Stimulated activated naive B cell treated with anti-CD40 and anti-IgM and Interleukin-4, amounts not matched to agents 10 μg/mL and 1 μg/mL and 100 μg/mL, for 72 hours (primary cell): ENCODE measurements around the gene HUWE1.
A peak's percentile ranks its signal among the peaks of the same experiment; 100 is the strongest.
"Not testable (repeated sequence)": the region's sequence is repeated elsewhere in the genome, so short reads cannot be mapped to it uniquely, and the experiment has no call there.

Experiments
- ATAC-seq, 2 donors: fragments of 150-1000 bp; cut with Tn5 transposase; replicated peaks; 2 replicates each; pipeline ENCODE4 v1.10.0; 2021; ENCODE audit warnings: moderate library complexity in 1 of 2
- DNase-seq: peaks from one replicate; pipeline ENCODE4 v3.0.0; 2021
- H3K27ac Mint-ChIP-seq: one replicate; pipeline ENCODE4 v1.8.0; 2022; ENCODE audit warnings: mild to moderate bottlenecking, mixed read lengths
- H3K27me3 Mint-ChIP-seq, 2 donors: one replicate each; pipeline ENCODE4 v1.8.0; 2022; ENCODE audit warnings: mixed read lengths in 2 of 2
- H3K36me3 Mint-ChIP-seq, 2 donors: one replicate each; pipeline ENCODE4 v1.8.0; 2022; ENCODE audit warnings: mixed read lengths in 2 of 2, mild to moderate bottlenecking in 1 of 2
- H3K4me1 Mint-ChIP-seq, 2 donors: one replicate each; pipeline ENCODE4 v1.8.0; 2022; ENCODE audit warnings: mixed read lengths in 2 of 2, mild to moderate bottlenecking in 1 of 2
- H3K4me3 Mint-ChIP-seq, 2 donors: one replicate each; pipeline ENCODE4 v1.8.0; 2022; ENCODE audit warnings: mild to moderate bottlenecking in 2 of 2, mixed read lengths in 2 of 2, moderate library complexity in 1 of 2
- H3K9me3 Mint-ChIP-seq, 2 donors: one replicate each; pipeline ENCODE4 v1.8.0; 2022; ENCODE audit warnings: mixed read lengths in 2 of 2, mild to moderate bottlenecking in 1 of 2

HUWE1 gene

GRCh38 chrX:53561912-53562311 lies 124.6 kb downstream of the HUWE1 start:
- no peak overlapping the region for H3K4me3 Mint-ChIP-seq
- no peak overlapping the region for H3K27ac Mint-ChIP-seq
- peaks cover 23 to 49% of the 10 kb centered on the region in 2 donors for H3K36me3 Mint-ChIP-seq
- no peak for ATAC-seq
- H3K27me3 Mint-ChIP-seq: peaks cover 0 to 3% of the 10 kb centered on the region in 2 donors
- H3K4me1 Mint-ChIP-seq: peaks cover 0 to 2% of the 10 kb centered on the region in 2 donors
- no peak for DNase-seq
- no peaks in the 10 kb centered on the region for H3K9me3 Mint-ChIP-seq

GRCh38 chrX:53558646-53559045 lies 127.9 kb downstream of the HUWE1 start:
- ATAC-seq (no peak), DNase-seq (no peak)
- no peaks in the 10 kb centered on the region for H3K9me3 Mint-ChIP-seq
- H3K4me3 Mint-ChIP-seq: no peak overlapping the region
- H3K4me1 Mint-ChIP-seq: no peaks in the 10 kb centered on the region
- peak overlapping the region; percentile 49 for H3K27ac Mint-ChIP-seq
- H3K27me3 Mint-ChIP-seq: peaks cover 0 to 6% of the 10 kb centered on the region in 2 donors
- peaks cover 20 to 44% of the 10 kb centered on the region in 2 donors for H3K36me3 Mint-ChIP-seq

- Mint-ChIP-seq H3K36me3 (peaks cover 19 to 40% of the 10 kb centered on the region in 2 donors), H3K9me3 (no peaks in the 10 kb centered on the region), H3K27me3 (peaks cover 0 to 3% of the 10 kb centered on the region in 2 donors), H3K27ac (no peak overlapping the region), H3K4me1 (no peaks in the 10 kb centered on the region), H3K4me3 (no peak overlapping the region)
- DNase-seq (no peak), ATAC-seq (no peak)
Measured at GRCh38 chrX:53556868-53557267, 129.7 kb downstream of the HUWE1 start.

- Mint-ChIP-seq H3K27ac (peak overlapping the region; percentile 48), H3K9me3 (no peaks in the 10 kb centered on the region), H3K36me3 (peaks cover 27 to 33% of the 10 kb centered on the region in 2 donors), H3K4me1 (no peaks in the 10 kb centered on the region), H3K27me3 (peaks cover 0 to 3% of the 10 kb centered on the region in 2 donors), H3K4me3 (no peak overlapping the region)
- DNase-seq (no peak), ATAC-seq (no peak)
Measured at GRCh38 chrX:53550756-53551463, 135.6 kb downstream of the HUWE1 start.

GRCh38 chrX:53547668-53548067 lies 138.9 kb downstream of the HUWE1 start:
- ATAC-seq (no peak), DNase-seq (no peak)
- Mint-ChIP-seq H3K36me3 (peaks cover 24 to 45% of the 10 kb centered on the region in 2 donors), H3K27me3 (no peaks in the 10 kb centered on the region), H3K4me3 (no peak overlapping the region), H3K9me3 (no peaks in the 10 kb centered on the region), H3K27ac (peak overlapping the region; percentile 33), H3K4me1 (no peaks in the 10 kb centered on the region)

GRCh38 chrX:53544936-53545335 lies 141.6 kb downstream of the HUWE1 start:
- Mint-ChIP-seq H3K4me3 (no peak overlapping the region), H3K36me3 (peaks cover 12 to 42% of the 10 kb centered on the region in 2 donors), H3K4me1 (no peaks in the 10 kb centered on the region), H3K27me3 (no peaks in the 10 kb centered on the region), H3K27ac (peak overlapping the region; percentile 51), H3K9me3 (no peaks in the 10 kb centered on the region)
- ATAC-seq (no peak), DNase-seq (no peak)

- H3K4me3 Mint-ChIP-seq: no peak overlapping the region
- H3K4me1 Mint-ChIP-seq: no peaks in the 10 kb centered on the region
- H3K9me3 Mint-ChIP-seq: no peaks in the 10 kb centered on the region
- no peak overlapping the region for H3K27ac Mint-ChIP-seq
- peaks cover 0 to 7% of the 10 kb centered on the region in 2 donors for H3K27me3 Mint-ChIP-seq
- DNase-seq (no peak), ATAC-seq (no peak)
- peaks cover 13 to 54% of the 10 kb centered on the region in 2 donors for H3K36me3 Mint-ChIP-seq
Measured at GRCh38 chrX:53538781-53539180, 147.7 kb downstream of the HUWE1 start.

GRCh38 chrX:53531255-53531966 lies 155.1 kb downstream of the HUWE1 start:
- H3K27ac Mint-ChIP-seq: peak overlapping the region; percentile 82
- H3K36me3 Mint-ChIP-seq: peaks cover 18 to 43% of the 10 kb centered on the region in 2 donors
- not testable (repeated sequence) for H3K27me3 Mint-ChIP-seq, H3K9me3 Mint-ChIP-seq, ATAC-seq, DNase-seq, H3K4me1 Mint-ChIP-seq, H3K4me3 Mint-ChIP-seq

- H3K27ac Mint-ChIP-seq: peak overlapping the region; percentile 42
- no peaks in the 10 kb centered on the region for H3K4me1 Mint-ChIP-seq
- H3K9me3 Mint-ChIP-seq: peaks cover 1 to 12% of the 10 kb centered on the region in 2 donors
- H3K36me3 Mint-ChIP-seq: peaks cover 4 to 12% of the 10 kb centered on the region in 2 donors
- DNase-seq (no peak), ATAC-seq (no peak)
- no peak overlapping the region for H3K4me3 Mint-ChIP-seq
- H3K27me3 Mint-ChIP-seq: no peaks in the 10 kb centered on the region
Measured at GRCh38 chrX:53526999-53527398, 159.5 kb downstream of the HUWE1 start.

- ATAC-seq: no peak
- Mint-ChIP-seq H3K27me3 (peaks cover 6 to 22% of the 10 kb centered on the region in 2 donors), H3K9me3 (peaks cover 0 to 5% of the 10 kb centered on the region in 2 donors), H3K4me3 (no peak overlapping the region), H3K4me1 (peaks cover 1 to 9% of the 10 kb centered on the region in 2 donors), H3K27ac (no peak overlapping the region), H3K36me3 (peaks cover 0 to 2% of the 10 kb centered on the region in 2 donors)
- DNase-seq: no peak
Measured at GRCh38 chrX:53511322-53511721, 175.2 kb downstream of the HUWE1 start.

- H3K27ac Mint-ChIP-seq, H3K36me3 Mint-ChIP-seq, H3K4me1 Mint-ChIP-seq, DNase-seq, ATAC-seq, H3K4me3 Mint-ChIP-seq, H3K27me3 Mint-ChIP-seq, H3K9me3 Mint-ChIP-seq: not testable (repeated sequence)
Measured at GRCh38 chrX:53504035-53504434, 182.5 kb downstream of the HUWE1 start.

GRCh38 chrX:53494436-53494835 lies 192.1 kb downstream of the HUWE1 start:
- Mint-ChIP-seq H3K36me3 (no peaks in the 10 kb centered on the region), H3K9me3 (no peaks in the 10 kb centered on the region), H3K27me3 (peaks cover 0 to 11% of the 10 kb centered on the region in 2 donors), H3K27ac (no peak overlapping the region), H3K4me3 (no peak overlapping the region), H3K4me1 (no peaks in the 10 kb centered on the region)
- no peak for ATAC-seq
- no peak for DNase-seq

- DNase-seq: no peak
- Mint-ChIP-seq H3K4me3 (no peak overlapping the region), H3K27ac (no peak overlapping the region), H3K27me3 (peaks cover 0 to 24% of the 10 kb centered on the region in 2 donors), H3K4me1 (peaks cover 0 to 1% of the 10 kb centered on the region in 2 donors), H3K36me3 (no peaks in the 10 kb centered on the region), H3K9me3 (no peaks in the 10 kb centered on the region)
- no peak for ATAC-seq
Measured at GRCh38 chrX:53486285-53486684, 200.2 kb downstream of the HUWE1 start.

- Mint-ChIP-seq H3K9me3 (no peaks in the 10 kb centered on the region), H3K4me3 (no peak overlapping the region), H3K27ac (no peak overlapping the region), H3K4me1 (peaks cover 0 to 3% of the 10 kb centered on the region in 2 donors), H3K27me3 (peaks cover 0 to 24% of the 10 kb centered on the region in 2 donors), H3K36me3 (no peaks in the 10 kb centered on the region)
- ATAC-seq (no peak), DNase-seq (no peak)
Measured at GRCh38 chrX:53483838-53484405, 202.6 kb downstream of the HUWE1 start.
